Measurements from ENCODE around the gene C11orf68.

The C11orf68 gene

DNA sequence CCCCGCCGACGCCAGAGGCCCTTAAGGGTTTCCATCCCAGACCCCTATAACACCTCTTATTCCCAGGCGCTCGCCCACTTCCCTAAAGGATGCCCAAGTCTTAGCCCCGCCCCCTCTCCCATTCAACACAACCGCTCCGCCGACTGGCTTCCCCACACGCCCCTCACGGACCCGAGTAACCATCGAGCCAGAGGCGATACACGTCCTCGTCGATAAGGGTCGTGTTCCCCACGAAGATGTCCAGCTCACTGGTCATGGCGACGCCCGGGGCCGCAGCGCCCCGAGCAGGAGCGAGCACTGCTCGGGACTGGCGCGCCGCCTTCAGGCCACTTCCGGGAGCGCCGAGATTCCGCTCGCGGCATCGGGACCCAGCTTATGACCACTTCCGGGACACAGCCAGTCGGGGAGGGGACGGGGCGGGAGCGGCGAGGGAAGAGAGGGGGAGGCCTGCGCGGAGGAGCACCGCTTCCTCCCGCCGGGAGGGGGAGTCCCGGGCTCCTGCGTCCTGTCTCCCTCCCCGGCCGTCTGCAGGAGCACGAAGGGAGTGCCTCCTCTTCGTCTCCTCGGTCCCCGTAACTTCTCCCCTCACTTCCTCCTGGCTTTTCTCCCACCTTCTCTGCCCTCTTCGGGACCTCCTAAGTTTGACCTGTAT lies 30.6 kb downstream of the C11orf68 start, which contains the start of gene FIBP (continued):
- no peak for TF ChIP-seq ZNF169 (tag by site-specific recombination; IDR thresholded peaks at IDR 0.05)
- no peak for TF ChIP-seq ZNF510 (tag by site-specific recombination; IDR thresholded peaks at IDR 0.05; ENCODE audit: insufficient replicate concordance)
- TF ChIP-seq ZNF292 (tag by site-specific recombination; IDR thresholded peaks at IDR 0.05; ENCODE audit: borderline replicate concordance, low read depth), result no peak
- no peak for TF ChIP-seq ZNF423 (tag by site-specific recombination; IDR thresholded peaks at IDR 0.05)
- no peak for TF ChIP-seq ZNF140 (tag by site-specific recombination; IDR thresholded peaks at IDR 0.05)
- TF ChIP-seq ZBTB48 (tag by site-specific recombination; IDR thresholded peaks at IDR 0.05), result peak; percentile 44
- no peak for TF ChIP-seq ZNF274 (IDR thresholded peaks at IDR 0.05; ENCODE audit: low read length)
- TF ChIP-seq ZNF274 (tag by site-specific recombination; IDR thresholded peaks at IDR 0.05; ENCODE audit: borderline replicate concordance), result no peak
- no peak for TF ChIP-seq ZNF792 (tag by site-specific recombination; IDR thresholded peaks at IDR 0.05)
- TF ChIP-seq HOXD13 (CRISPR knock-in tag; IDR thresholded peaks at IDR 0.05; ENCODE audit: borderline replicate concordance), result no peak
- 0 out of 2 replicates have a peak, but pooled peaks have one; percentile 71 for TF ChIP-seq PRDM10 (tag by site-specific recombination; IDR thresholded peaks at IDR 0.05)
- peak; percentile 83 for TF ChIP-seq ZXDB (tag by site-specific recombination; IDR thresholded peaks at IDR 0.05)
- 0 out of 2 replicates have a peak, but pooled peaks have one; percentile 45 for TF ChIP-seq BCL11B (tag by site-specific recombination; IDR thresholded peaks at IDR 0.05; ENCODE audit: low read depth)
- no peak for TF ChIP-seq INSM2 (tag by site-specific recombination; IDR thresholded peaks at IDR 0.05)
- no peak for TF ChIP-seq ZNF350 (tag by site-specific recombination; IDR thresholded peaks at IDR 0.05)
- no peak for TF ChIP-seq ZNF664 (tag by site-specific recombination; IDR thresholded peaks at IDR 0.05)
- TF ChIP-seq ZNF560 (tag by site-specific recombination; IDR thresholded peaks at IDR 0.05; ENCODE audit: borderline replicate concordance), result no peak
- TF ChIP-seq ZFP3 (tag by site-specific recombination; IDR thresholded peaks at IDR 0.05; ENCODE audit: low read depth), result no peak
- TF ChIP-seq ZNF2 (tag by site-specific recombination; IDR thresholded peaks at IDR 0.05), result peak; percentile 89
- TF ChIP-seq ZNF624 (tag by site-specific recombination; IDR thresholded peaks at IDR 0.05), result no peak
- no peak for TF ChIP-seq GLI2 (tag by site-specific recombination; IDR thresholded peaks at IDR 0.05; ENCODE audit: borderline replicate concordance, low read depth)
- TF ChIP-seq ZNF223 (tag by site-specific recombination; IDR thresholded peaks at IDR 0.05), result no peak
- TF ChIP-seq ZBTB7A (tag by site-specific recombination; IDR thresholded peaks at IDR 0.05; ENCODE audit: low read depth), result no peak; the same call in 1 of the 2 replicates
- no peak for TF ChIP-seq ZNF121 (tag by site-specific recombination; IDR thresholded peaks at IDR 0.05)
- TF ChIP-seq ZNF707 (tag by site-specific recombination; IDR thresholded peaks at IDR 0.05), result no peak
- no peak for TF ChIP-seq ZNF175 (tag by site-specific recombination; IDR thresholded peaks at IDR 0.05)
- TF ChIP-seq YY2 (tag by site-specific recombination; IDR thresholded peaks at IDR 0.05), result peak; percentile 45; the same call in 1 of the 2 replicates
- no peak for TF ChIP-seq ZSCAN4 (tag by site-specific recombination; IDR thresholded peaks at IDR 0.05)
- TF ChIP-seq, protein P1, sequence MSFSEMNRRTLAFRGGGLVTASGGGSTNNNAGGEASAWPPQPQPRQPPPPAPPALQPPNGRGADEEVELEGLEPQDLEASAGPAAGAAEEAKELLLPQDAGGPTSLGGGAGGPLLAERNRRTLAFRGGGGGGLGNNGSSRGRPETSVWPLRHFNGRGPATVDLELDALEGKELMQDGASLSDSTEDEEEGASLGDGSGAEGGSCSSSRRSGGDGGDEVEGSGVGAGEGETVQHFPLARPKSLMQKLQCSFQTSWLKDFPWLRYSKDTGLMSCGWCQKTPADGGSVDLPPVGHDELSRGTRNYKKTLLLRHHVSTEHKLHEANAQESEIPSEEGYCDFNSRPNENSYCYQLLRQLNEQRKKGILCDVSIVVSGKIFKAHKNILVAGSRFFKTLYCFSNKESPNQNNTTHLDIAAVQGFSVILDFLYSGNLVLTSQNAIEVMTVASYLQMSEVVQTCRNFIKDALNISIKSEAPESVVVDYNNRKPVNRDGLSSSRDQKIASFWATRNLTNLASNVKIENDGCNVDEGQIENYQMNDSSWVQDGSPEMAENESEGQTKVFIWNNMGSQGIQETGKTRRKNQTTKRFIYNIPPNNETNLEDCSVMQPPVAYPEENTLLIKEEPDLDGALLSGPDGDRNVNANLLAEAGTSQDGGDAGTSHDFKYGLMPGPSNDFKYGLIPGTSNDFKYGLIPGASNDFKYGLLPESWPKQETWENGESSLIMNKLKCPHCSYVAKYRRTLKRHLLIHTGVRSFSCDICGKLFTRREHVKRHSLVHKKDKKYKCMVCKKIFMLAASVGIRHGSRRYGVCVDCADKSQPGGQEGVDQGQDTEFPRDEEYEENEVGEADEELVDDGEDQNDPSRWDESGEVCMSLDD (tag by site-specific recombination; IDR thresholded peaks at IDR 0.05), result peak; percentile 14
- peak; percentile 57; the same call in 1 of the 2 replicates for TF ChIP-seq ZFP37 (tag by site-specific recombination; IDR thresholded peaks at IDR 0.05)
- no peak for TF ChIP-seq ZNF112 (tag by site-specific recombination; IDR thresholded peaks at IDR 0.05)
- no peak for TF ChIP-seq ZNF211 (tag by site-specific recombination; IDR thresholded peaks at IDR 0.05; ENCODE audit: low read depth)

Data from HEK293 (cell line).